ENCODE results near the gene SRRM3. TPM values are rescaled to one million over a fixed set of nuclear protein-coding genes. Genes with fewer than 3 reads are reported as not detected.
A peak's percentile ranks its signal among the peaks of the same experiment; 100 is the strongest.
"Not testable (repeated sequence)": the region's sequence is repeated elsewhere in the genome, so short reads cannot be mapped to it uniquely, and the experiment has no call there.

The SRRM3 gene
- polyA plus RNA-seq, 1 experiment: 0.80 TPM

DNA sequence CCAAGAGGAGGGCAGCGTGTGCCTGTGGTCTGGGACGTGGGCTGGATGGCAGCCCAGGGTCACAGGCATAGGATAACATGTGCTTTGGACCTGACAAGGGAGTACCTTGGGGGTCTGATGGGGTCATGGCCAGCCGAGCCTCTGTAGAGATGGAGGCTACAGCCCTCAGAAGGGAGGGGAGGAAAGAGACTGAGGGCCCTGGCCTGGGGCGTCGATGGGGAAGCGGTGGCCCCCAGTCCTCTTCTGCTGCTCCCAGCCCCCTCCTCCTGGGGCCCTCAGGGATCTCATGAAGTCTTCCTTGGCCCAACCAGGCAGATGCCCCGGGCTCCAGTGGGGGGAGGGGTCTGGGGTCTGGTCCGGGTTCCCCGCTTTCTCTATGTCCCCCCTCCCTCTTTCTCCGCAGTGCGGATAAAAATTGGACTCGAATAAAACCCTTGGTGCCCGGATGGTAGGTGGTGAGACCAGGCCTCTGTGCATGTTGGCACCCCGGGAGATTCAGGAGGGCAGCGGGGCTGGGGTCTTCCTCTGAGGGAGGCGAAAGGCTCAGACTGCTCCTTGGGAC lies 85.2 kb downstream of the SRRM3 start:
- POLR2A ChIA-PET: no interaction called here
- CTCF ChIA-PET: interaction anchor here (0.6 to 1.5 kb wide), 3 partner anchors 24 to 109 kb away, joined by 3 read pairs; no protein-coding TSS in a partner anchor
- DNase-seq (ENCODE audit: low read depth): no peak
- TF ChIP-seq, protein P1, sequence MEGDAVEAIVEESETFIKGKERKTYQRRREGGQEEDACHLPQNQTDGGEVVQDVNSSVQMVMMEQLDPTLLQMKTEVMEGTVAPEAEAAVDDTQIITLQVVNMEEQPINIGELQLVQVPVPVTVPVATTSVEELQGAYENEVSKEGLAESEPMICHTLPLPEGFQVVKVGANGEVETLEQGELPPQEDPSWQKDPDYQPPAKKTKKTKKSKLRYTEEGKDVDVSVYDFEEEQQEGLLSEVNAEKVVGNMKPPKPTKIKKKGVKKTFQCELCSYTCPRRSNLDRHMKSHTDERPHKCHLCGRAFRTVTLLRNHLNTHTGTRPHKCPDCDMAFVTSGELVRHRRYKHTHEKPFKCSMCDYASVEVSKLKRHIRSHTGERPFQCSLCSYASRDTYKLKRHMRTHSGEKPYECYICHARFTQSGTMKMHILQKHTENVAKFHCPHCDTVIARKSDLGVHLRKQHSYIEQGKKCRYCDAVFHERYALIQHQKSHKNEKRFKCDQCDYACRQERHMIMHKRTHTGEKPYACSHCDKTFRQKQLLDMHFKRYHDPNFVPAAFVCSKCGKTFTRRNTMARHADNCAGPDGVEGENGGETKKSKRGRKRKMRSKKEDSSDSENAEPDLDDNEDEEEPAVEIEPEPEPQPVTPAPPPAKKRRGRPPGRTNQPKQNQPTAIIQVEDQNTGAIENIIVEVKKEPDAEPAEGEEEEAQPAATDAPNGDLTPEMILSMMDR (IDR thresholded peaks at IDR 0.05; ENCODE audit: insufficient read depth, low read depth, low read length): no peak
- H3K4me3 ChIP-seq (ENCODE audit: low read depth, low read length): no peak overlapping the region
- peaks cover 8% of the 10 kb centered on the region for H3K27me3 ChIP-seq (ENCODE audit: control insufficient read depth, insufficient read depth, low read length)
- H3K36me3 ChIP-seq (ENCODE audit: control insufficient read depth, insufficient read depth, low read length): no peaks in the 10 kb centered on the region

DNA sequence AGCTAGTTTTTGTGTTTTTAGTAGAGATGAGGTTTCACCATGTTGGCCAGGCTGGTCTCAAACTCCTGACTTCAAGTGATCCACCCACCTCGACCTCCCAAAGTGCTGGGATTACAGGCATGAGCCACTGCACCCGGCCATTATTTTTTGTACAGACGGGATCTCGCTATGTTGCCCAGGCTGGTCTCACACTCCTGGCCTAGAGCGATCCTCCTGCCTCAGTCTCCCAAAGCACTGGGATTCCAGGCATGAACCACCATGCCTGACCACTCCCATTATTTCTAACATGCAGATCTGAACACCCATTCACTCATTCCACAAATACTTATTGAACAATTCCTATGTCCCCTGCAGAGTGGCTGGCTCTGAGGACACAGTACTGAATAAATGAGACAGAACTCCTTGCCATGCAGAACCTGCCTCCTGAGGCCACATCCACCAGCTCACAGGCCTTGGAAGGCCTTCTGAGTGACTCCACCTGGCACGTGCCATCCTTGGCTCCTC lies 89.2 kb downstream of the SRRM3 start:
- H3K27me3 ChIP-seq (ENCODE audit: control insufficient read depth, insufficient read depth, low read length); POLR2A ChIA-PET; H3K36me3 ChIP-seq (ENCODE audit: control insufficient read depth, insufficient read depth, low read length); H3K4me3 ChIP-seq (ENCODE audit: low read depth, low read length); DNase-seq (ENCODE audit: low read depth): not testable (repeated sequence)
- CTCF ChIA-PET: interaction anchor here (0.7 to 6.0 kb wide), 14 partner anchors 9 to 1345 kb away, joined by 3 to 136 read pairs (median 4); no protein-coding TSS in a partner anchor

DNA sequence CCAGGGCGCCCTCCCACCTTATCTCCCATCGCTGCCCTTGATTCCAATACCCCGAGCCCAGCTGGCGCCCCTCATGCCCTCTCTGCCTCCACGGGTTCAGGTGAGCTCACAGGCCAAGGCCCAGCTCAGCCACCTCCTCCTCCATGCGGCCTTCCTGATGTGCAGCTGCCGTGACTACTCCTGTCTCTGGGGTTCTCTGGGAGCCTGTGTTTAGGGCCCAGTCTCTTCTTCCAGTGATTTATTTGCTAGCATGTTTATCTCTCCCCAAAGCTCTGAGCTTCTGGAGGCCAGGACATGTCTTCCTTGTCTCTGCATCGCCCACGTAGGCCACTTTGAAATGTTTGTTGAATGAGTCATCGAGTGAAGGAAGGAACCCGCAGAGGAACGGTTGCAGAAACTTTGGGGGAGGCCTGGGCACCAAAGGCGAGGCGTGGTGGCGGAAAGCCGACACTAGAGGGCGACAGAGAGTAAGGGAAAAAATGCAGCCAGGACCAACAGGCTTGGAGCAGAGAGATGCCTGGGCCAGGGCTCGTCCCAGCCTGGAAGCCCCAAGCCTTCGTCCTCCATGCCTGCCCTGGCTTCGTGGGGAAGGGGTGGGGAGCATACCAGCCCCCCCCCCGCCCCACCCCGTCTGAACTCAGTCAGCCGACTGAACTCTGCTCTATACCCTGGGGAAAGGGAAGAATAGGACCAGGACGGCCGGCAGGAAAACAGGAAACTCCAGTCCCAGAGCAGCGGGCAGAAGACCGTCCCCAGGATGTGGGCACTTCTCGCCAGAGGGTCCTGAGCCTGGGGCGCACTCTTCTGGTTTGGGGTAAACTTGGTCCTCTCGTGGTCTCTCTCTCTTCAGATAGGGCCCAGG lies 89.9 kb downstream of the SRRM3 start:
- peak; percentile 92 for DNase-seq (ENCODE audit: low read depth)
- TF ChIP-seq, protein P1 (IDR thresholded peaks at IDR 0.05; ENCODE audit: insufficient read depth, low read depth, low read length): peak; percentile 97
- ChIA-PET POLR2A (interaction anchor here (0.8 to 1.2 kb wide), 2 partner anchors 14 to 26 kb away, joined by 3 to 4 read pairs; no protein-coding TSS in a partner anchor), CTCF (interaction anchor here (0.6 to 6.0 kb wide), 19 partner anchors 9 to 1344 kb away, joined by 3 to 136 read pairs (median 4); no protein-coding TSS in a partner anchor)
- no peaks in the 10 kb centered on the region for H3K27me3 ChIP-seq (ENCODE audit: control insufficient read depth, insufficient read depth, low read length)
- peak overlapping the region; percentile 14 for H3K4me3 ChIP-seq (ENCODE audit: low read depth, low read length)
- no peaks in the 10 kb centered on the region for H3K36me3 ChIP-seq (ENCODE audit: control insufficient read depth, insufficient read depth, low read length)

DNA sequence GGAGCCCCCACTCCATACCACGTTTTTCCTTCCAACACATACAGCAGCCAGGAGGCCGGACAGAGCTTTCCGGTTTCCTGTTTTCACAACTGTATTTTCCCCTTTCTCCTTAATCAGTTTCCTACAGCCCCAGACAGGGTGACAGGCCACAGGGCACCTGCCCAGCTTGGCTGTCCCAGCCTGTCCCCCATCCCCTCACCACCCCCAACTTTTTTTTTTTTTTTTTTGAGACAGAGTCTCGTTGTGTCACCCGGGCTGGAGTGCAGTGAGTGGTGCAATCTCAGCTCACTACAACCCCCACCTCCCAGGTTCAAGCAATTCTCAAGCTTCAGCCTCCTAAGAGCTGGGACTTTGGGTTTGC lies 90.5 kb downstream of the SRRM3 start:
- TF ChIP-seq, protein P1 (IDR thresholded peaks at IDR 0.05; ENCODE audit: insufficient read depth, low read depth, low read length): no peak
- Histone ChIP-seq H3K36me3 (ENCODE audit: control insufficient read depth, insufficient read depth, low read length) (no peaks in the 10 kb centered on the region), H3K4me3 (ENCODE audit: low read depth, low read length) (peak overlapping the region; percentile 14), H3K27me3 (ENCODE audit: control insufficient read depth, insufficient read depth, low read length) (no peaks in the 10 kb centered on the region)
- POLR2A ChIA-PET: interaction anchor here (0.6 to 1.2 kb wide), 3 partner anchors 14 to 26 kb away, joined by 3 to 4 read pairs (median 4); no protein-coding TSS in a partner anchor
- CTCF ChIA-PET: interaction anchor here (0.6 to 6.0 kb wide), 12 partner anchors 10 to 125 kb away, joined by 3 to 136 read pairs (median 4); no protein-coding TSS in a partner anchor
- DNase-seq (ENCODE audit: low read depth): no peak

DNA sequence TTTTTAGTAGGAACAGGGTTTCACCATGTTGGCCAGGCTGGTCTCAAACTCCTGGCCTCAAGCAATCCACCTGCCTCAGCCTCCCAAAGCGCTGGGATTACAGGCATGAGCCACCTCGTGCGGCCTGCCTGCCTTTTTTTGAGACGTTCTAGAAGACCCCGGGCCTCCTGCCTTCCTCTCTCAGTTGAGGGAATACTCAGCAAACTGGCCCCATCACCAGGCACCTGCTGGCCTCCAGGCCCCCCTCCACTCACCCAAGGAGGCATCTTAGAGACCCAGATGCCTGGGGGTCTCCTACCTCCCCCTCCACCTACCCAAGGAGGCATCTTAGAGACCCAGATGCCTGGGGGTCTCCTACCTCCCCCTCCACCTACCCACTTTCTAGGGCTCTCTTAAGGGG lies 91.2 kb downstream of the SRRM3 start:
- POLR2A ChIA-PET; DNase-seq (ENCODE audit: low read depth); H3K27me3 ChIP-seq (ENCODE audit: control insufficient read depth, insufficient read depth, low read length); H3K36me3 ChIP-seq (ENCODE audit: control insufficient read depth, insufficient read depth, low read length); H3K4me3 ChIP-seq (ENCODE audit: low read depth, low read length): not testable (repeated sequence)
- CTCF ChIA-PET: interaction anchor here (1.2 to 6.0 kb wide), 4 partner anchors 11 to 126 kb away, joined by 4 to 136 read pairs (median 30); no protein-coding TSS in a partner anchor

All from BJ (cell line).